SU-DHL-6 (cell line): ENCODE measurements around the gene GASK1B.

Source experiments
- CTCF ChIP-seq: fragments of 200-600 bp; sonication (generic); IDR thresholded peaks from one replicate; pipeline ENCODE4 v1.5.1; 2017; ENCODE audit warnings: antibody characterized with exemption, mild to moderate bottlenecking, low read length, moderate library complexity; ENCODE audit not compliant: insufficient read depth, poor library complexity, severe bottlenecking
- EZH2phosphoT487 ChIP-seq: fragments of 200-600 bp; sonication (generic), shearing (Covaris generic); conservative IDR thresholded peaks from 2 replicates; pipeline ENCODE4 v1.6.1; 2018; ENCODE audit warnings: mild to moderate bottlenecking, antibody characterized with exemption, low read length, moderate library complexity, mixed read lengths

GRCh38 chr4:158168606-158169005, 4.2 kb downstream of the GASK1B start:
- TF ChIP-seq CTCF = no peak
- TF ChIP-seq EZH2phosphoT487 = no peak
